Stimulated activated CD4-positive, alpha-beta T cell treated with anti-CD3 and anti-CD28 coated beads, TNF-alpha, amount 100 ng/mL, for 4 hours (primary cell): Measurements from ENCODE around the gene UCMA.
A peak's percentile ranks its signal among the peaks of the same experiment; 100 is the strongest.
"Not testable (repeated sequence)": the region's sequence is repeated elsewhere in the genome, so short reads cannot be mapped to it uniquely, and the experiment has no call there.

Source experiments
- DNase-seq, 3 experiments: peaks; one replicate each; pipeline ENCODE4 v3.0.0-alpha.2; 2020; ENCODE audit warnings: low read depth in 3 of 3

Gene UCMA

GRCh38 chr10:13234172-13234571, at the start of gene UCMA:
Gene UCMA, minus strand, starts transcription at chr10:13234374. Its CDS starts 116 bp downstream, at chr10:13234258.
- DNase-seq: no peak

GRCh38 chr10:13282348-13282747, 48.2 kb upstream of the UCMA start:
- not testable (repeated sequence) for DNase-seq

- no peak for DNase-seq
Measured at GRCh38 chr10:13276749-13277365, 42.7 kb upstream of the UCMA start.

- not testable (repeated sequence) for DNase-seq
Measured at GRCh38 chr10:13276146-13276545, 42.0 kb upstream of the UCMA start.

- DNase-seq: no peak
Measured at GRCh38 chr10:13272164-13272571, 38.0 kb upstream of the UCMA start.

GRCh38 chr10:13271552-13272163, 37.5 kb upstream of the UCMA start:
- DNase-seq: peak; percentile 2 to 15 (median 8)

- no peak for DNase-seq
Measured at GRCh38 chr10:13270877-13271551, 36.8 kb upstream of the UCMA start.

GRCh38 chr10:13268841-13269240, 34.7 kb upstream of the UCMA start:
- no peak for DNase-seq

GRCh38 chr10:13268310-13268709, 34.1 kb upstream of the UCMA start:
- no peak for DNase-seq

GRCh38 chr10:13263591-13263990, 29.4 kb upstream of the UCMA start:
- DNase-seq: no peak

GRCh38 chr10:13262433-13262832, 28.3 kb upstream of the UCMA start:
- DNase-seq: no peak

- DNase-seq: no peak
Measured at GRCh38 chr10:13257621-13258140, 23.5 kb upstream of the UCMA start.

- no peak for DNase-seq
Measured at GRCh38 chr10:13256627-13257026, 22.5 kb upstream of the UCMA start.

- no peak for DNase-seq
Measured at GRCh38 chr10:13253726-13254125, 19.6 kb upstream of the UCMA start.

- no peak for DNase-seq
Measured at GRCh38 chr10:13247784-13248183, 13.6 kb upstream of the UCMA start.

- no peak for DNase-seq
Measured at GRCh38 chr10:13247246-13247645, 13.1 kb upstream of the UCMA start.

- not testable (repeated sequence) for DNase-seq
Measured at GRCh38 chr10:13242260-13242659, 8.1 kb upstream of the UCMA start.

GRCh38 chr10:13241613-13242012, 7.4 kb upstream of the UCMA start:
- no peak for DNase-seq

- no peak for DNase-seq
Measured at GRCh38 chr10:13239923-13240322, 5.7 kb upstream of the UCMA start.

- no peak for DNase-seq
Measured at GRCh38 chr10:13238271-13239077, 4.3 kb upstream of the UCMA start.

GRCh38 chr10:13236638-13237037, 2.5 kb upstream of the UCMA start:
- no peak for DNase-seq

GRCh38 chr10:13234736-13235135, 562 bp upstream of the UCMA start:
- not testable (repeated sequence) for DNase-seq
